SHP77 (cell line): ENCODE data around the gene NSUN4.
"Not testable (repeated sequence)": the region's sequence is repeated elsewhere in the genome, so short reads cannot be mapped to it uniquely, and the experiment has no call there.

ENCODE experiments used
- DNase-seq, 2 experiments: peaks; one replicate each; lab custom pipeline; 2025; lab: John Stamatoyannopoulos, UW

Gene NSUN4

GRCh38 chr1:46367701-46368100 is 27.1 kb downstream of the NSUN4 start:
- not testable (repeated sequence) for DNase-seq

GRCh38 chr1:46368791-46369190 is 28.2 kb downstream of the NSUN4 start:
- DNase-seq, result no peak

GRCh38 chr1:46369542-46370213 is 29.1 kb downstream of the NSUN4 start:
- DNase-seq, result no peak

- DNase-seq, result no peak
Measured at GRCh38 chr1:46370214-46370633, 29.6 kb downstream of the NSUN4 start.

- DNase-seq, result no peak
Measured at GRCh38 chr1:46372431-46372830, 31.8 kb downstream of the NSUN4 start.

- no peak for DNase-seq
Measured at GRCh38 chr1:46379996-46380395, 39.4 kb downstream of the NSUN4 start.

- DNase-seq, result no peak
Measured at GRCh38 chr1:46380508-46380907, 39.9 kb downstream of the NSUN4 start.

- no peak for DNase-seq
Measured at GRCh38 chr1:46393510-46393909, 52.9 kb downstream of the NSUN4 start.

GRCh38 chr1:46394108-46394871 is 53.7 kb downstream of the NSUN4 start, which contains the start of gene FAAH:
Gene FAAH, plus strand, starts transcription at chr1:46394317. Its CDS starts 32 bp downstream, at chr1:46394349.
- DNase-seq, result no peak

- DNase-seq, result no peak
Measured at GRCh38 chr1:46394872-46395465, 54.4 kb downstream of the NSUN4 start.

- DNase-seq, result no peak
Measured at GRCh38 chr1:46396441-46397398, 56.1 kb downstream of the NSUN4 start.

GRCh38 chr1:46399307-46399706 is 58.7 kb downstream of the NSUN4 start:
- no peak for DNase-seq

GRCh38 chr1:46400421-46400820 is 59.8 kb downstream of the NSUN4 start:
- DNase-seq, result no peak

- DNase-seq, result no peak
Measured at GRCh38 chr1:46401154-46401913, 60.7 kb downstream of the NSUN4 start.

- DNase-seq, result peak in 1 of 2 experiments; percentile 16
Measured at GRCh38 chr1:46401964-46402626, 61.5 kb downstream of the NSUN4 start.

- no peak for DNase-seq
Measured at GRCh38 chr1:46403916-46404315, 63.3 kb downstream of the NSUN4 start.

GRCh38 chr1:46404482-46405196 is 64.0 kb downstream of the NSUN4 start:
- DNase-seq, result no peak

- no peak for DNase-seq
Measured at GRCh38 chr1:46405197-46405555, 64.6 kb downstream of the NSUN4 start.

GRCh38 chr1:46405724-46406123 is 65.1 kb downstream of the NSUN4 start:
- DNase-seq, result no peak
